Muscle layer of duodenum (tissue), 2 donors: Measurements from ENCODE around the gene CWH43.
A peak's percentile ranks its signal among the peaks of the same experiment; 100 is the strongest.
"Not testable (repeated sequence)": the region's sequence is repeated elsewhere in the genome, so short reads cannot be mapped to it uniquely, and the experiment has no call there.

ENCODE experiments used
- H3K27ac ChIP-seq: one replicate; pipeline ENCODE4 v1.7.0; 2013; ENCODE audit warnings: mild to moderate bottlenecking, low read length
- H3K27me3 ChIP-seq: one replicate; pipeline ENCODE4 v1.7.0; 2013; ENCODE audit warnings: low read depth, mild to moderate bottlenecking, control low read depth, low read length
- H3K36me3 ChIP-seq, 2 donors: one replicate each; pipeline ENCODE4 v1.7.0; 2013; ENCODE audit warnings: low read length in 2 of 2, control low read depth in 1 of 2, mild to moderate bottlenecking in 1 of 2; ENCODE audit not compliant: insufficient read depth in 2 of 2, control insufficient read depth in 1 of 2
- H3K4me1 ChIP-seq, 2 donors: one replicate each; pipeline ENCODE4 v1.7.0; 2013; ENCODE audit warnings: low read length in 2 of 2, mild to moderate bottlenecking in 2 of 2, control low read depth in 1 of 2, moderate library complexity in 1 of 2; ENCODE audit not compliant: insufficient read depth in 2 of 2, control insufficient read depth in 1 of 2
- H3K4me3 ChIP-seq, 2 donors: one replicate each; pipeline ENCODE4 v1.7.0; 2013; ENCODE audit warnings: low read length in 2 of 2, low read depth in 1 of 2, mild to moderate bottlenecking in 1 of 2
- H3K9me3 ChIP-seq, 2 donors: one replicate each; pipeline ENCODE4 v1.7.0; 2013; ENCODE audit warnings: low read length in 2 of 2, control low read depth in 1 of 2, mild to moderate bottlenecking in 1 of 2; ENCODE audit not compliant: control insufficient read depth in 1 of 2
- donor health status: healthy.

The CWH43 gene

GRCh38 chr4:49018718-49019295 is 32.7 kb downstream of the CWH43 start:
- Histone ChIP-seq H3K4me3 (no peak overlapping the region), H3K27me3 (no peaks in the 10 kb centered on the region), H3K4me1 (no peaks in the 10 kb centered on the region), H3K36me3 (no peaks in the 10 kb centered on the region), H3K27ac (no peak overlapping the region), H3K9me3 (peaks cover 0 to 14% of the 10 kb centered on the region in 2 donors)

- Histone ChIP-seq H3K4me3 (no peak overlapping the region), H3K27me3 (no peaks in the 10 kb centered on the region), H3K4me1 (no peaks in the 10 kb centered on the region), H3K27ac (no peak overlapping the region), H3K9me3 (no peaks in the 10 kb centered on the region), H3K36me3 (no peaks in the 10 kb centered on the region)
Measured at GRCh38 chr4:49032440-49033161, 46.5 kb downstream of the CWH43 start.

- Histone ChIP-seq H3K4me1 (no peaks in the 10 kb centered on the region), H3K9me3 (no peaks in the 10 kb centered on the region), H3K27me3 (no peaks in the 10 kb centered on the region), H3K27ac (no peak overlapping the region), H3K4me3 (no peak overlapping the region), H3K36me3 (no peaks in the 10 kb centered on the region)
Measured at GRCh38 chr4:49036528-49036927, 50.5 kb downstream of the CWH43 start.

GRCh38 chr4:49044270-49044669 is 58.2 kb downstream of the CWH43 start:
- Histone ChIP-seq H3K4me3 (no peak overlapping the region), H3K27me3 (no peaks in the 10 kb centered on the region), H3K4me1 (no peaks in the 10 kb centered on the region), H3K27ac (no peak overlapping the region), H3K9me3 (no peaks in the 10 kb centered on the region), H3K36me3 (no peaks in the 10 kb centered on the region)

GRCh38 chr4:49058306-49058705 is 72.2 kb downstream of the CWH43 start:
- Histone ChIP-seq H3K4me3 (no peak overlapping the region), H3K4me1 (no peaks in the 10 kb centered on the region), H3K27me3 (no peaks in the 10 kb centered on the region), H3K27ac (no peak overlapping the region), H3K9me3 (peaks cover 0 to 17% of the 10 kb centered on the region in 2 donors), H3K36me3 (no peaks in the 10 kb centered on the region)

GRCh38 chr4:49063670-49064069 is 77.6 kb downstream of the CWH43 start:
- H3K4me3 ChIP-seq = no peak overlapping the region
- H3K4me1 ChIP-seq = no peaks in the 10 kb centered on the region
- peaks cover 0 to 14% of the 10 kb centered on the region in 2 donors for H3K9me3 ChIP-seq
- H3K27ac ChIP-seq = no peak overlapping the region
- H3K27me3 ChIP-seq = no peaks in the 10 kb centered on the region
- H3K36me3 ChIP-seq = no peaks in the 10 kb centered on the region

- not testable (repeated sequence) for H3K27ac ChIP-seq, H3K36me3 ChIP-seq, H3K4me3 ChIP-seq, H3K27me3 ChIP-seq, H3K4me1 ChIP-seq, H3K9me3 ChIP-seq
Measured at GRCh38 chr4:49072196-49072595, 86.1 kb downstream of the CWH43 start.

- H3K36me3 ChIP-seq, H3K27ac ChIP-seq, H3K4me1 ChIP-seq, H3K27me3 ChIP-seq: not testable (repeated sequence)
- Histone ChIP-seq H3K9me3 (peaks cover 26 to 28% of the 10 kb centered on the region in 2 donors), H3K4me3 (peak overlapping the region in 1 of 2 donors; percentile 1)
Measured at GRCh38 chr4:49091883-49092282, 105.8 kb downstream of the CWH43 start.

GRCh38 chr4:49092608-49093135 is 106.6 kb downstream of the CWH43 start:
- not testable (repeated sequence) for H3K27me3 ChIP-seq, H3K27ac ChIP-seq, H3K4me1 ChIP-seq, H3K36me3 ChIP-seq
- Histone ChIP-seq H3K4me3 (peak overlapping the region in 1 of 2 donors; percentile 9), H3K9me3 (peaks cover 32 to 34% of the 10 kb centered on the region in 2 donors)

- not testable (repeated sequence) for H3K36me3 ChIP-seq, H3K27me3 ChIP-seq, H3K27ac ChIP-seq, H3K4me1 ChIP-seq
- Histone ChIP-seq H3K9me3 (peaks cover 48 to 57% of the 10 kb centered on the region in 2 donors), H3K4me3 (peak overlapping the region in 1 of 2 donors; percentile 0)
Measured at GRCh38 chr4:49096215-49096614, 110.1 kb downstream of the CWH43 start.

- not testable (repeated sequence) for H3K27me3 ChIP-seq, H3K36me3 ChIP-seq, H3K4me1 ChIP-seq, H3K27ac ChIP-seq
- peaks cover 44 to 53% of the 10 kb centered on the region in 2 donors for H3K9me3 ChIP-seq
- peak overlapping the region in 1 of 2 donors; percentile 0 for H3K4me3 ChIP-seq
Measured at GRCh38 chr4:49096627-49097026, 110.6 kb downstream of the CWH43 start.
